MCF 10A (cell line): ENCODE data around the gene CCT2. TPM values are rescaled to one million over a fixed set of nuclear protein-coding genes. Genes with fewer than 3 reads are reported as not detected.

Source experiments
- BruUV-seq: library from RNA; stranded (reverse); fragments of 400-500 nt; replicated peaks from 2 replicates; lab custom pipeline; 2021; lab: Mats Ljungman, UMichigan
- CTCF ChIA-PET: fragments of 300-600 bp; sonication (Branson Sonifier 250); formaldehyde crosslinking; extraction: SDS; loops from one replicate; lab custom pipeline; 2021; ENCODE audit warnings: antibody characterized with exemption, inconsistent platforms; lab: Yijun Ruan, JAX
- POLR2A ChIA-PET: fragments of 300-600, 350-650 bp; sonication (Branson Sonifier 250); formaldehyde crosslinking; extraction: SDS; loops from one replicate; lab custom pipeline; 2020; ENCODE audit warnings: antibody characterized with exemption, inconsistent platforms; lab: Yijun Ruan, JAX
- DNase-seq: peaks from one replicate; pipeline ENCODE4 v3.0.0-alpha.2; 2018; ENCODE audit not compliant: unreplicated experiment
- H3K27ac Mint-ChIP-seq: one replicate; pipeline ENCODE4 v1.8.0; 2022; ENCODE audit warnings: mild to moderate bottlenecking, low read depth, mixed read lengths; ENCODE audit not compliant: unreplicated experiment
- H3K27me3 Mint-ChIP-seq: one replicate; pipeline ENCODE4 v1.8.0; 2022; ENCODE audit warnings: mixed read lengths; ENCODE audit not compliant: insufficient read depth, unreplicated experiment
- H3K36me3 Mint-ChIP-seq: one replicate; pipeline ENCODE4 v1.8.0; 2022; ENCODE audit warnings: mild to moderate bottlenecking, moderate library complexity, mixed read lengths; ENCODE audit not compliant: insufficient read depth, unreplicated experiment
- H3K4me1 Mint-ChIP-seq: one replicate; pipeline ENCODE4 v1.8.0; 2022; ENCODE audit warnings: mixed read lengths; ENCODE audit not compliant: insufficient read depth, unreplicated experiment
- H3K4me3 Mint-ChIP-seq: one replicate; pipeline ENCODE4 v1.8.0; 2022; ENCODE audit warnings: mild to moderate bottlenecking, moderate library complexity, mixed read lengths; ENCODE audit not compliant: unreplicated experiment
- H3K9me3 Mint-ChIP-seq: one replicate; pipeline ENCODE4 v1.8.0; 2022; ENCODE audit warnings: mixed read lengths; ENCODE audit not compliant: unreplicated experiment
- intact Hi-C: fragments of 100-400 bp; cut with micrococcal nuclease; formaldehyde crosslinking; loops from 2 replicates; pipeline ENCODE4 v1.14.1; 2022
- total RNA-seq: library from RNA; stranded (reverse); gene quantifications from 2 replicates; pipeline ENCODE4 v1.2.3, GENCODE V29; 2022
- TF ChIP-seq, protein P1 (sequence below): fragments of 200-600 bp; IDR thresholded peaks from one replicate; pipeline ENCODE4 v1.8.0; 2022; ENCODE audit warnings: antibody characterized with exemption, mild to moderate bottlenecking; ENCODE audit not compliant: unreplicated experiment

CCT2 gene
- total RNA-seq, 1 experiment from 2014 or later = 212 TPM

- no peak overlapping the region for H3K4me3 Mint-ChIP-seq
- POLR2A ChIA-PET = no interaction called here
- TF ChIP-seq, protein P1, sequence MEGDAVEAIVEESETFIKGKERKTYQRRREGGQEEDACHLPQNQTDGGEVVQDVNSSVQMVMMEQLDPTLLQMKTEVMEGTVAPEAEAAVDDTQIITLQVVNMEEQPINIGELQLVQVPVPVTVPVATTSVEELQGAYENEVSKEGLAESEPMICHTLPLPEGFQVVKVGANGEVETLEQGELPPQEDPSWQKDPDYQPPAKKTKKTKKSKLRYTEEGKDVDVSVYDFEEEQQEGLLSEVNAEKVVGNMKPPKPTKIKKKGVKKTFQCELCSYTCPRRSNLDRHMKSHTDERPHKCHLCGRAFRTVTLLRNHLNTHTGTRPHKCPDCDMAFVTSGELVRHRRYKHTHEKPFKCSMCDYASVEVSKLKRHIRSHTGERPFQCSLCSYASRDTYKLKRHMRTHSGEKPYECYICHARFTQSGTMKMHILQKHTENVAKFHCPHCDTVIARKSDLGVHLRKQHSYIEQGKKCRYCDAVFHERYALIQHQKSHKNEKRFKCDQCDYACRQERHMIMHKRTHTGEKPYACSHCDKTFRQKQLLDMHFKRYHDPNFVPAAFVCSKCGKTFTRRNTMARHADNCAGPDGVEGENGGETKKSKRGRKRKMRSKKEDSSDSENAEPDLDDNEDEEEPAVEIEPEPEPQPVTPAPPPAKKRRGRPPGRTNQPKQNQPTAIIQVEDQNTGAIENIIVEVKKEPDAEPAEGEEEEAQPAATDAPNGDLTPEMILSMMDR = no peak
- no peak overlapping the region for H3K27ac Mint-ChIP-seq
- H3K27me3 Mint-ChIP-seq = no peaks in the 10 kb centered on the region
- CTCF ChIA-PET = interaction anchor here (0.5 to 4.5 kb wide), 3 partner anchors 9 to 240 kb away, joined by 3 to 54 read pairs (median 3); no protein-coding TSS in a partner anchor
- no peak for DNase-seq
- BruUV-seq = no TSS peak
- intact Hi-C loops = no loop called here
- H3K9me3 Mint-ChIP-seq = no peaks in the 10 kb centered on the region
- H3K4me1 Mint-ChIP-seq = no peaks in the 10 kb centered on the region
- H3K36me3 Mint-ChIP-seq = no peaks in the 10 kb centered on the region
Observed at GRCh38 chr12:69641546-69641945, 56.3 kb downstream of the CCT2 start.

DNA sequence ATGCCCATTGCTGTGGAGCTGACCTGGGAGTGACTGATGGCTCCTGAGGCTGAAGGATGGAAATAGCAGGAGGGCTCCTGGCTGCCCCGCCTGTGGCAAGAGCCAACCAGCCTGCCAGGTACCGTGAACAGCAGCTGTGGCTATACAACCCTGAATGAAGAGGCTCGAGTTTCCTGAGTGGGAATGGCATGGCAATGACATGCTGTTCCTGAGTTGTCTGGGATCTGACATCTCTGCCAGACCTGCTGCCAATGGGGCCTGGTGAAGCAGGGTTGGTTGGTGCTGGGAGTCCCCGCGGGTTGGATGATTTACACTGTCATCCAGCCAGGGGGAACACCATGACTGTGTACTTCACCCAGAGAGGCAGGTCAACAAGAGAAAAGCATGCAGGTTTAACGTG is 57.3 kb downstream of the CCT2 start:
- BruUV-seq = no TSS peak
- Mint-ChIP-seq H3K36me3 (no peaks in the 10 kb centered on the region), H3K9me3 (no peaks in the 10 kb centered on the region), H3K27me3 (no peaks in the 10 kb centered on the region), H3K27ac (no peak overlapping the region), H3K4me3 (no peak overlapping the region), H3K4me1 (no peaks in the 10 kb centered on the region)
- POLR2A ChIA-PET = no interaction called here
- intact Hi-C loops = no loop called here
- CTCF ChIA-PET = interaction anchor here (4.5 kb wide), 1 partner anchor 8 kb away, joined by 54 read pairs; no protein-coding TSS in a partner anchor
- TF ChIP-seq, protein P1 = no peak
- DNase-seq = no peak

GRCh38 chr12:69644511-69644910 is 59.3 kb downstream of the CCT2 start:
- DNase-seq = no peak
- Mint-ChIP-seq H3K36me3 (no peaks in the 10 kb centered on the region), H3K9me3 (no peaks in the 10 kb centered on the region), H3K4me3 (no peak overlapping the region), H3K27ac (no peak overlapping the region), H3K27me3 (no peaks in the 10 kb centered on the region), H3K4me1 (no peaks in the 10 kb centered on the region)
- TF ChIP-seq, protein P1 = no peak
- POLR2A ChIA-PET = no interaction called here
- CTCF ChIA-PET = interaction anchor here (0.6 to 1.2 kb wide), 4 partner anchors 82 to 288 kb away, joined by 3 to 4 read pairs (median 4); no protein-coding TSS in a partner anchor
- intact Hi-C loops = no loop called here
- BruUV-seq = no TSS peak

- no peaks in the 10 kb centered on the region for H3K9me3 Mint-ChIP-seq
- TF ChIP-seq, protein P1 = no peak
- ChIA-PET POLR2A (no interaction called here), CTCF (interaction anchor here (0.6 to 1.2 kb wide), 4 partner anchors 82 to 288 kb away, joined by 3 to 5 read pairs (median 4); no protein-coding TSS in a partner anchor)
- no peaks in the 10 kb centered on the region for H3K36me3 Mint-ChIP-seq
- no peak for DNase-seq
- no peaks in the 10 kb centered on the region for H3K27me3 Mint-ChIP-seq
- BruUV-seq = no TSS peak
- H3K27ac Mint-ChIP-seq = no peak overlapping the region
- intact Hi-C loops = no loop called here
- no peak overlapping the region for H3K4me3 Mint-ChIP-seq
- H3K4me1 Mint-ChIP-seq = no peaks in the 10 kb centered on the region
Observed at GRCh38 chr12:69645031-69645430, 59.8 kb downstream of the CCT2 start.
